Thoracic aorta (tissue), 2 donors: ENCODE measurements around the gene NDEL1. TPM values are rescaled to one million over a fixed set of nuclear protein-coding genes. Genes with fewer than 3 reads are reported as not detected.

Source experiments
- ATAC-seq: fragments of 150-250 bp; one replicate; pipeline ENCODE4 v1.8.0; 2017; ENCODE audit warnings: low read depth; ENCODE audit not compliant: insufficient number of reproducible peaks, low FRiP score
- DNase-seq: peaks from one replicate; pipeline ENCODE4 v3.0.0-alpha.2; 2020; ENCODE audit warnings: low spot score
- H3K27ac ChIP-seq, 2 donors: fragments of 200-600 bp; sonication (generic); 1 replicate in 1 of 2; 2 replicates in 1 of 2; pipeline ENCODE4 v1.5.1; 2016; ENCODE audit warnings: mild to moderate bottlenecking in 2 of 2, moderate library complexity in 2 of 2
- H3K27me3 ChIP-seq: fragments of 200-600 bp; sonication (generic); replicated peaks from 2 replicates; pipeline ENCODE4 v1.6.0; 2016; ENCODE audit warnings: mild to moderate bottlenecking; ENCODE audit not compliant: insufficient read depth
- H3K36me3 ChIP-seq: fragments of 200-600 bp; sonication (generic); one replicate; pipeline ENCODE4 v1.5.1; 2016
- H3K4me1 ChIP-seq, 2 donors: fragments of 200-600 bp; sonication (generic); 1 replicate in 1 of 2; 2 replicates in 1 of 2; pipeline versions ENCODE4 v1.5.1 to v1.6.0; 2016; ENCODE audit warnings: low read depth in 2 of 2, mild to moderate bottlenecking in 1 of 2; ENCODE audit not compliant: control insufficient read depth in 1 of 2
- H3K4me3 ChIP-seq: fragments of 200-600 bp; sonication (generic); 2 replicates; pipeline ENCODE4 v1.5.1; 2016; ENCODE audit warnings: mild to moderate bottlenecking
- H3K9me3 ChIP-seq: fragments of 200-600 bp; sonication (generic); 2 replicates; pipeline ENCODE4 v1.5.1; 2016
- CTCF ChIP-seq: fragments of 200-600 bp; sonication (generic); IDR thresholded peaks from one replicate; pipeline ENCODE4 v1.5.1; 2019; ENCODE audit warnings: antibody characterized with exemption
- total RNA-seq, 2 donors: library from RNA; depleted of rRNA; stranded (reverse); fragments of >200 nt; gene quantifications; one replicate each; pipeline versions ENCODE4 v1.1.0 to v1.2.3, GENCODE V29; 2016

The NDEL1 gene
- total RNA-seq, 2 donors from 2014 or later: 110 to 113 TPM

- Histone ChIP-seq H3K9me3 (no peaks in the 10 kb centered on the region), H3K27ac (peak overlapping the region; percentile 50 to 73), H3K4me3 (no peak overlapping the region), H3K4me1 (peaks cover 50 to 99% of the 10 kb centered on the region in 2 donors), H3K36me3 (no peaks in the 10 kb centered on the region), H3K27me3 (no peaks in the 10 kb centered on the region)
- DNase-seq: no peak
- no peak for TF ChIP-seq CTCF
- no peak for ATAC-seq
Observed at GRCh38 chr17:8468127-8468526, 32.4 kb downstream of the NDEL1 start.

DNA sequence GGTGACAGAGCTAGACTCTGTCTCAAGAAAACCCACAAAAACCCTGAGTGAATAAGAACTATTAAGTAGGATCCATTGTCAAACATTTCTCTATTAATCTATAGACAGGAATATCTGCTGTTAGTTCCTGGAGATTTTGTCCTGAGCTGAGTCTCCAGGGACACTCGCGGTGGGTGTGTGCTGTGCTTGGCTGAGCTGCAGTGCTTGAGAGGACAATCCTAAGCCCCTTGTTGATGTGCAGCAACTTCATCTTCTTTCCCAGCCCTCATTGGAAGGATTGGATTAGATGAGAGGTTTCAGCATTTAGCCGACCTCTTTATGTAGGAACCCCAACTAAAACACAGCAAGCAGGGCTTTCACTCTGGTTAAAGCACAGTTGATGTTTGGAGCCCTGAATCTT lies 33.3 kb downstream of the NDEL1 start:
- Histone ChIP-seq H3K4me1 (peaks cover 46 to 100% of the 10 kb centered on the region in 2 donors), H3K27ac (peak overlapping the region; percentile 73 to 74)
- no peak for ATAC-seq

GRCh38 chr17:8469964-8470363 lies 34.3 kb downstream of the NDEL1 start:
- no peak for DNase-seq
- no peak for ATAC-seq
- no peaks in the 10 kb centered on the region for H3K27me3 ChIP-seq
- peak overlapping the region; percentile 73 to 74 for H3K27ac ChIP-seq
- no peak overlapping the region for H3K4me3 ChIP-seq
- peaks cover 8% of the 10 kb centered on the region for H3K36me3 ChIP-seq
- peaks cover 44 to 91% of the 10 kb centered on the region in 2 donors for H3K4me1 ChIP-seq
- TF ChIP-seq CTCF: no peak
- no peaks in the 10 kb centered on the region for H3K9me3 ChIP-seq

More for the DNA sequence above, 33.3 kb downstream of the NDEL1 start:
- DNase-seq: no peak
- no peaks in the 10 kb centered on the region for H3K9me3 ChIP-seq
- no peak for TF ChIP-seq CTCF
- no peak overlapping the region for H3K4me3 ChIP-seq
- no peaks in the 10 kb centered on the region for H3K27me3 ChIP-seq
- H3K36me3 ChIP-seq: no peaks in the 10 kb centered on the region

GRCh38 chr17:8470447-8471047 lies 34.9 kb downstream of the NDEL1 start:
- peak overlapping the region; percentile 73 to 74 for H3K27ac ChIP-seq
- TF ChIP-seq CTCF: no peak
- peaks cover 14% of the 10 kb centered on the region for H3K36me3 ChIP-seq
- no peaks in the 10 kb centered on the region for H3K27me3 ChIP-seq
- H3K4me1 ChIP-seq: peaks cover 41 to 89% of the 10 kb centered on the region in 2 donors
- peak; percentile 12 for ATAC-seq
- no peaks in the 10 kb centered on the region for H3K9me3 ChIP-seq
- H3K4me3 ChIP-seq: peak overlapping the region; percentile 23
- no peak for DNase-seq

DNA sequence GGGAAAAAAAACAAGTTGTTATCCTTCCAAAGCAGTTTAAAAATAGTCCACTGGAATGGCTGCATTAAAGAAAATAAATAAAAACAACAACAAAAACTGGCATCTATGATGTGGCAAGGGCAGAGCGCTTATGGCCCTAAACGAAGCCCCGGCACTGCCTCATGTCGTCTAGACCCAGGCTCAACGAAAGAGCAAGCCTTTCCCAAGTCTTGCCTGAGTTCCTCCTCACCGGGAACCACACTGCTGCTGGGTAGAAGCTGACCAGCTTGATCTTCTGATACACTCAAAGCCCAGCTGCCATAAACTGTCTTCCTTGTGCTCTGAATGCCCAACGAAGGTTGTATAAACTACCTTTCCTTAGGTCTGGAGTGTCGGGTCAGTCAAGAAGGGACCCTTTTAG lies 37.0 kb downstream of the NDEL1 start:
- Histone ChIP-seq H3K4me1 (peaks cover 28 to 75% of the 10 kb centered on the region in 2 donors), H3K36me3 (peaks cover 35% of the 10 kb centered on the region), H3K9me3 (no peaks in the 10 kb centered on the region), H3K27ac (peak overlapping the region; percentile 73 to 74), H3K4me3 (no peak overlapping the region), H3K27me3 (no peaks in the 10 kb centered on the region)
- no peak for DNase-seq
- no peak for TF ChIP-seq CTCF
- no peak for ATAC-seq
